ENCODE measurements around the gene CDK5. TPM values are rescaled to one million over a fixed set of nuclear protein-coding genes. Genes with fewer than 3 reads are reported as not detected.

Gene CDK5
- total and polyA plus RNA-seq, 4 donors = 6.8 to 17.3 (median 9.2) TPM

GRCh38 chr7:151048911-151049463, 8.7 kb downstream of the CDK5 start:
- Histone ChIP-seq H3K9ac (ENCODE audit: insufficient read depth in 1 of 2, low read length in 2 of 2) (no peak overlapping the region), H3K4me1 (ENCODE audit: control insufficient read depth in 5 of 5, insufficient read depth in 5 of 5, low read length in 5 of 5) (peaks cover 0 to 26% (median 5%) of the 10 kb centered on the region in 5 donors), H3K4me3 (no peak overlapping the region), H3K27ac (ENCODE audit: low read depth in 1 of 2, low read length in 1 of 2) (no peak overlapping the region), H3K9me3 (ENCODE audit: control insufficient read depth in 4 of 4, insufficient read depth in 3 of 4, low read length in 3 of 4) (no peaks in the 10 kb centered on the region), H3K27me3 (ENCODE audit: control insufficient read depth in 3 of 3, insufficient read depth in 3 of 3, low read length in 2 of 3) (peaks cover 0 to 5% (median 0%) of the 10 kb centered on the region in 3 donors), H3K36me3 (ENCODE audit: control insufficient read depth in 4 of 4, insufficient read depth in 4 of 4, low read length in 4 of 4) (peaks cover 0 to 6% (median 1%) of the 10 kb centered on the region in 4 donors)
- no peak for ATAC-seq (ENCODE audit: insufficient read depth, low FRiP score)
- DNase-seq = no peak
- WGBS, 2 donors = 90 to 94% methylated on average over 38 of the region's 38 CpGs
- TF ChIP-seq CTCF (IDR thresholded peaks at IDR 0.05; ENCODE audit: control extremely low read depth, extremely low read depth) = no peak

GRCh38 chr7:151047976-151048815, 9.5 kb downstream of the CDK5 start, which contains the start of gene ASIC3:
ASIC3 (plus strand) TSS chr7:151048531; CDS start chr7:151048886, 355 bp downstream.
- H3K4me1 ChIP-seq (ENCODE audit: control insufficient read depth in 5 of 5, insufficient read depth in 5 of 5, low read length in 5 of 5) = peaks cover 0 to 26% (median 5%) of the 10 kb centered on the region in 5 donors
- ATAC-seq (ENCODE audit: insufficient read depth, low FRiP score) = no peak
- no peak for DNase-seq
- peaks cover 0 to 9% (median 1%) of the 10 kb centered on the region in 4 donors for H3K36me3 ChIP-seq (ENCODE audit: control insufficient read depth in 4 of 4, insufficient read depth in 4 of 4, low read length in 4 of 4)
- no peak within 1 kb of the TSS for H3K27ac ChIP-seq (ENCODE audit: low read depth in 1 of 2, low read length in 1 of 2)
- WGBS, 2 donors = 81 to 85% methylated on average over 22 of the region's 22 CpGs
- no peak for TF ChIP-seq CTCF (IDR thresholded peaks at IDR 0.05; ENCODE audit: control extremely low read depth, extremely low read depth)
- H3K27me3 ChIP-seq (ENCODE audit: control insufficient read depth in 3 of 3, insufficient read depth in 3 of 3, low read length in 2 of 3) = peaks cover 0 to 5% (median 0%) of the 10 kb centered on the region in 3 donors
- no peak within 1 kb of the TSS for H3K4me3 ChIP-seq
- no peak within 1 kb of the TSS for H3K9ac ChIP-seq (ENCODE audit: insufficient read depth in 1 of 2, low read length in 2 of 2)
- H3K9me3 ChIP-seq (ENCODE audit: control insufficient read depth in 4 of 4, insufficient read depth in 3 of 4, low read length in 3 of 4) = peaks cover 0 to 2% (median 0%) of the 10 kb centered on the region in 4 donors

GRCh38 chr7:151046603-151047573, 10.8 kb downstream of the CDK5 start:
- Histone ChIP-seq H3K4me3 (no peak overlapping the region), H3K27ac (ENCODE audit: low read depth in 1 of 2, low read length in 1 of 2) (no peak overlapping the region), H3K4me1 (ENCODE audit: control insufficient read depth in 5 of 5, insufficient read depth in 5 of 5, low read length in 5 of 5) (peaks cover 0 to 26% (median 5%) of the 10 kb centered on the region in 5 donors), H3K36me3 (ENCODE audit: control insufficient read depth in 4 of 4, insufficient read depth in 4 of 4, low read length in 4 of 4) (peaks cover 0 to 11% (median 3%) of the 10 kb centered on the region in 4 donors), H3K9me3 (ENCODE audit: control insufficient read depth in 4 of 4, insufficient read depth in 3 of 4, low read length in 3 of 4) (peaks cover 0 to 2% (median 0%) of the 10 kb centered on the region in 4 donors), H3K9ac (ENCODE audit: insufficient read depth in 1 of 2, low read length in 2 of 2) (no peak overlapping the region), H3K27me3 (ENCODE audit: control insufficient read depth in 3 of 3, insufficient read depth in 3 of 3, low read length in 2 of 3) (peaks cover 0 to 5% (median 0%) of the 10 kb centered on the region in 3 donors)
- WGBS, 2 donors = 47 to 49% methylated on average over 14 of the region's 14 CpGs
- DNase-seq (peak; percentile 91 to 95 (median 92)), ATAC-seq (ENCODE audit: insufficient read depth, low FRiP score) (no peak)
- TF ChIP-seq CTCF (IDR thresholded peaks at IDR 0.05; ENCODE audit: control extremely low read depth, extremely low read depth) = no peak

Data from lung (tissue), 12 donors.